HepG2 (cell line): ENCODE data around the gene PYGB. TPM values are rescaled to one million over a fixed set of nuclear protein-coding genes. Genes with fewer than 3 reads are reported as not detected.

ENCODE experiments used
- ATAC-seq: fragments of 200-7000 bp; cut with Tn5 transposase; 3 replicates; pipeline ENCODE4 v1.9.1; 2020; ENCODE audit warnings: mild to moderate bottlenecking, moderate library complexity
- BruUV-seq: library from RNA; stranded (reverse); fragments of 400-500 nt; replicated peaks from 2 replicates; lab custom pipeline; 2021; lab: Mats Ljungman, UMichigan
- CTCF ChIA-PET: fragments of 300-600 bp; formaldehyde crosslinking; extraction: SDS; loops from one replicate; lab custom pipeline; 2021; ENCODE audit warnings: low total read pairs, inconsistent platforms, low intra/inter-chr PET ratio; lab: Yijun Ruan, JAX
- POLR2A ChIA-PET: fragments of 350-600 bp; sonication (Branson Sonifier 250); formaldehyde crosslinking; loops from one replicate; lab custom pipeline; 2020; ENCODE audit warnings: antibody characterized with exemption, inconsistent platforms; lab: Yijun Ruan, JAX
- DNase-seq: peaks from one replicate; pipeline ENCODE4 v3.0.0-alpha.2; 2015; ENCODE audit warnings: low spot score
- FAIRE-seq: peaks from 3 replicates; lab custom pipeline; 2011; peaks lifted over from hg19 to GRCh38; lab: Jason Lieb, UNC
- H2AFZ ChIP-seq: one replicate; pipeline ENCODE4 v1.6.1; 2011; ENCODE audit warnings: low read length, inconsistent platforms
- H3K27ac ChIP-seq: fragments of 300-600 bp; 3 replicates; pipeline ENCODE4 v1.8.0; 2011; ENCODE audit warnings: mixed run types, mild to moderate bottlenecking, mixed read lengths, low read length, inconsistent platforms; ENCODE audit not compliant: insufficient read depth; ENCODE audit errors: extremely low read length
- H3K27me3 ChIP-seq, 2 experiments: fragments of 200-600 bp in 1 of 2; 2 replicates in 1 of 2; 3 replicates in 1 of 2; pipeline versions ENCODE4 v1.6.0 to v1.8.0; 2011; ENCODE audit warnings: low read length in 2 of 2, mild to moderate bottlenecking in 2 of 2, moderate library complexity in 2 of 2, inconsistent platforms in 1 of 2; ENCODE audit not compliant: insufficient read depth in 2 of 2, control insufficient read depth in 1 of 2
- H3K36me3 ChIP-seq, 2 experiments: fragments of 200-600 bp in 1 of 2; replicated peaks in 1 of 2; 2 replicates in 1 of 2; 3 replicates in 1 of 2; pipeline versions ENCODE4 v1.5.1 to v1.8.0; 2011; ENCODE audit warnings: low read length in 2 of 2, inconsistent platforms in 1 of 2; ENCODE audit not compliant: insufficient read depth in 2 of 2, control insufficient read depth in 1 of 2
- H3K4me1 ChIP-seq: 2 replicates; pipeline ENCODE4 v1.5.1; 2012; ENCODE audit warnings: low read length, inconsistent platforms; ENCODE audit not compliant: insufficient read depth
- H3K4me2 ChIP-seq: 2 replicates; pipeline ENCODE4 v1.6.0; 2011; ENCODE audit warnings: low read depth, low read length, inconsistent platforms
- H3K4me3 ChIP-seq, 3 experiments: fragments of 200-600 bp in 1 of 3; sonication (generic), shearing (Covaris generic) in 1 of 3; replicated peaks in 1 of 3; 2 replicates each; pipeline ENCODE4 v1.5.1; 2011 to 2016; ENCODE audit warnings: low read length in 3 of 3, inconsistent platforms in 2 of 3, low read depth in 2 of 3, mild to moderate bottlenecking in 2 of 3, control low read depth in 1 of 3, mixed read lengths in 1 of 3; ENCODE audit not compliant: insufficient read depth in 1 of 3
- H3K79me2 ChIP-seq: one replicate; pipeline ENCODE4 v1.6.1; 2011; ENCODE audit warnings: low read length, inconsistent platforms; ENCODE audit not compliant: insufficient read depth
- H3K9ac ChIP-seq: 2 replicates; pipeline ENCODE4 v1.6.0; 2011; ENCODE audit warnings: mild to moderate bottlenecking, low read depth, low read length, inconsistent platforms; ENCODE audit not compliant: insufficient read depth
- H3K9me3 ChIP-seq: 2 replicates; pipeline ENCODE4 v1.5.1; 2012; ENCODE audit warnings: mild to moderate bottlenecking, low read length
- H4K20me1 ChIP-seq: 2 replicates; pipeline ENCODE4 v1.6.0; 2011; ENCODE audit warnings: inconsistent platforms, mild to moderate bottlenecking, low read length, moderate library complexity; ENCODE audit not compliant: insufficient read depth
- AGO2 ChIP-seq: fragments of 200-400 bp; formaldehyde crosslinking; optimal IDR thresholded peaks from 2 replicates; pipeline ENCODE3; 2017; ENCODE audit warnings: mild to moderate bottlenecking, low read depth, low read length, moderate library complexity
- KIAA2018 ChIP-seq: sonication (generic); formaldehyde crosslinking; IDR thresholded peaks from 2 replicates; pipeline ENCODE4 v1.5.0; 2020; ENCODE audit warnings: mild to moderate bottlenecking, missing genetic modification reagents, borderline replicate concordance
- NFATC3 ChIP-seq: sonication (generic); formaldehyde crosslinking; IDR thresholded peaks from 2 replicates; pipeline ENCODE4 v1.5.1; 2020; ENCODE audit warnings: mild to moderate bottlenecking, missing genetic modification reagents
- RBM22 ChIP-seq: fragments of 200-400 bp; formaldehyde crosslinking; optimal IDR thresholded peaks from 2 replicates; pipeline ENCODE3; 2017; ENCODE audit warnings: mild to moderate bottlenecking, low read length, moderate library complexity
- SMC3 ChIP-seq: IDR thresholded peaks from 2 replicates; pipeline ENCODE4 v1.6.1; 2011; ENCODE audit warnings: low read length, improper control_type of control experiment
- ZNF142 ChIP-seq: sonication (generic); formaldehyde crosslinking; IDR thresholded peaks from 2 replicates; pipeline ENCODE4 v1.4.0; 2020; ENCODE audit warnings: missing genetic modification reagents
- ZNF382 ChIP-seq: sonication (generic); formaldehyde crosslinking; IDR thresholded peaks from 2 replicates; pipeline ENCODE4 v1.5.0; 2020; ENCODE audit warnings: missing genetic modification reagents, mild to moderate bottlenecking, borderline replicate concordance
- ZNF546 ChIP-seq: sonication (generic); formaldehyde crosslinking; conservative IDR thresholded peaks from 2 replicates; pipeline ENCODE4 v1.8.1; 2023; ENCODE audit warnings: mild to moderate bottlenecking, missing genetic modification reagents
- ZNF547 ChIP-seq: sonication (generic); formaldehyde crosslinking; IDR thresholded peaks from 2 replicates; pipeline ENCODE4 v1.5.1; 2020; ENCODE audit warnings: mild to moderate bottlenecking, missing genetic modification reagents
- ZNF839 ChIP-seq: sonication (generic); formaldehyde crosslinking; IDR thresholded peaks from 2 replicates; pipeline ENCODE4 v1.4.0; 2020; ENCODE audit warnings: missing genetic modification reagents, mild to moderate bottlenecking, borderline replicate concordance
- WGBS: methylation state at CpG from one replicate; pipeline ENCODE4 v1.1.6; 2017; ENCODE audit warnings: low lambda C conversion rate; 5-methylcytosine and 5-hydroxymethylcytosine counted together
- in situ Hi-C: cut with HindIII; loops from 2 replicates; pipeline ENCODE4 v1.10.0; 2017; ENCODE audit warnings: low pct_unique_long_range_greater_than_20kb; ENCODE audit not compliant: extremely low pct_ligation_motif_present
- intact Hi-C: fragments of 100-400 bp; cut with micrococcal nuclease; formaldehyde crosslinking; loops from one replicate; pipeline ENCODE4 v1.10.0; 2022; ENCODE audit not compliant: unreplicated experiment
- polyA plus RNA-seq, 8 experiments: library from polyadenylated mRNA; depleted of rRNA in 3 of 8; stranded (reverse) in 7 of 8; unstranded in 1 of 8; fragments of >200 nt; fragmentation: Illumina TruSeq in 4 of 8; extraction: Trizol in 4 of 8; gene quantifications; 2 replicates each; pipeline versions ENCODE4 v1.2.1 to v1.2.3, GENCODE V29; 2011 to 2016; ENCODE audit warnings: low read depth in 4 of 8, missing spikeins in 1 of 8, mixed read lengths in 1 of 8; ENCODE audit not compliant: insufficient read depth in 1 of 8
- total RNA-seq, 5 experiments: library from RNA; depleted of rRNA; stranded (reverse); fragments of >200 nt; fragmentation: Illumina TruSeq; extraction: Trizol; gene quantifications; 2 replicates each; pipeline ENCODE4 v1.2.3, GENCODE V29; 2016; ENCODE audit warnings: low read depth in 1 of 5

Gene PYGB
- total and polyA plus RNA-seq, 2 of the 13 experiments (the other 11 are each of a cell fraction or from before 2014, with no cell fraction given): 24.2 to 86.3 TPM

DNA sequence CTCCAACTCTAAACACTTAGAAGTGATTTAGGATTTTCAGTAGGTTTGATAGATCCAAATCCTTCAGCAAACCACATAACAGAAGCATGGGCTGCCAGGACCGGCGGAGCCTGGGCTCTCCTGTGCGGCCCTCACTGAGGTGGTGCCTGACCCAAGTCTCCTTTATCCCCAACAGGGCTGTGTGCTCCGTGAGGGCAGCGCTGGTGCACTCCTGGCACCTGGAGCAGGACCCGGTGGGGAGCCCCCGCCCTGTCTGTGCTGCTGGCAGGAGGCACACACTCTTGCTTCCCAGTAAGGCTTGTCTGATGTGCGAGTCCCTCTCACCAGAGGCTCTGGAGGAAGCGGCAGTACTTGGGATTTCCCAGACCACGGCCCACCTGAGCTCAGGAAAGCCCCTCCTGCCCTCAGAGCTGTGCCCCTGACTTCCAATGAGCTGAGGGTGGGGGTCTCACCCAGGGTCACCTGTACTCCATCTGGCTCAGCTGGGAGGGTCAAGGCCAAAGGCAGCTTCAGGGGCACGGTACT lies 56.2 kb downstream of the PYGB start:
- Histone ChIP-seq H3K79me2 (no peaks in the 10 kb centered on the region), H3K27me3 (no peaks in the 10 kb centered on the region), H3K4me3 (no peak overlapping the region), H3K4me2 (no peak overlapping the region), H4K20me1 (no peaks in the 10 kb centered on the region), H3K9me3 (no peaks in the 10 kb centered on the region), H3K4me1 (peaks cover 23% of the 10 kb centered on the region), H3K9ac (no peak overlapping the region), H3K27ac (no peak overlapping the region), H2AFZ (no peak overlapping the region), H3K36me3 (peaks cover 31 to 34% of the 10 kb centered on the region in 2 experiments)
- DNase-seq (no peak), ATAC-seq (no peak), FAIRE-seq (no peak)
- WGBS: 96% methylated on average over 6 of the region's 11 CpGs
- POLR2A ChIA-PET: no interaction called here
- in situ Hi-C loops (loop anchor here (25.0 kb wide), 1 partner anchor 358 kb away; no protein-coding TSS in a partner anchor), intact Hi-C loops (no loop called here)
- BruUV-seq: no TSS peak
- CTCF ChIA-PET: interaction anchor here (1.5 kb wide), 1 partner anchor 95 kb away, joined by 3 read pairs; no protein-coding TSS in a partner anchor
- TF ChIP-seq SMC3 (no peak), AGO2 (peak; percentile 48), ZNF382 (CRISPR knock-in tag) (no peak), NFATC3 (CRISPR knock-in tag) (no peak), ZNF839 (CRISPR knock-in tag) (peak; percentile 71; the same call in 1 of the 2 replicates), ZNF547 (CRISPR knock-in tag) (no peak), RBM22 (peak; percentile 18), ZNF142 (CRISPR knock-in tag) (no peak), KIAA2018 (CRISPR knock-in tag) (no peak), ZNF546 (no peak)
